ENCODE results near the gene PDE6A.

GRCh38 chr5:149865746-149866145 is 78.8 kb downstream of the PDE6A start:
- TF ChIP-seq CTCF (IDR thresholded peaks at IDR 0.05; ENCODE audit: insufficient read depth, low read depth, low read length): no peak
- no peak for TF ChIP-seq EZH2 (IDR thresholded peaks at IDR 0.05; ENCODE audit: insufficient read depth, low read length)
